Measurements from ENCODE around the gene AAK1.

AAK1 gene

GRCh38 chr2:69495861-69496260, 147.7 kb downstream of the AAK1 start:
- Histone ChIP-seq H3K14ac (ENCODE audit: low read length) (no peak overlapping the region), H3K9ac (ENCODE audit: low read depth, low read length, poor library complexity) (no peak overlapping the region), H3K4me3 (ENCODE audit: low read length in 2 of 2) (no peak overlapping the region), H4K8ac (ENCODE audit: low read depth, low read length) (no peak overlapping the region), H3K4me2 (ENCODE audit: insufficient read depth, low read length, poor library complexity, severe bottlenecking) (no peak overlapping the region), H4K91ac (ENCODE audit: low read depth, low read length, poor library complexity) (no peak overlapping the region), H3K79me1 (ENCODE audit: low read depth, low read length) (no peaks in the 10 kb centered on the region), H3K36me3 (replicated peaks in 1 of 2; ENCODE audit: control insufficient read depth in 2 of 2, insufficient read depth in 2 of 2, low read length in 2 of 2) (peaks cover 0 to 8% of the 10 kb centered on the region in 2 donors), H3K23ac (ENCODE audit: low read depth, low read length, poor library complexity) (no peak overlapping the region), H2AFZ (ENCODE audit: low read length) (no peak overlapping the region), H2BK15ac (ENCODE audit: low read length) (no peak overlapping the region), H3K27ac (replicated peaks; ENCODE audit: low read length) (no peak overlapping the region), H2AK5ac (ENCODE audit: low read depth, low read length) (no peak overlapping the region), H2BK120ac (ENCODE audit: low read depth, low read length) (no peak overlapping the region), H2BK5ac (ENCODE audit: low read length) (no peak overlapping the region), H2BK12ac (ENCODE audit: low read length) (no peak overlapping the region), H3K27me3 (ENCODE audit: control insufficient read depth in 3 of 3, insufficient read depth in 3 of 3, low read depth in 1 of 3, low read length in 3 of 3) (no peaks in the 10 kb centered on the region), H3K18ac (ENCODE audit: low read length) (no peak overlapping the region), H3K4ac (ENCODE audit: low read length) (no peak overlapping the region), H3K9me3 (replicated peaks in 1 of 2; ENCODE audit: control insufficient read depth in 2 of 2, insufficient read depth in 1 of 2, low read depth in 1 of 2, low read length in 2 of 2) (no peaks in the 10 kb centered on the region), H3K4me1 (ENCODE audit: control insufficient read depth in 2 of 2, insufficient read depth in 1 of 2, low read depth in 1 of 2, low read length in 2 of 2) (peaks cover 0 to 13% of the 10 kb centered on the region in 2 donors)
- no peak for DNase-seq (ENCODE audit: low spot score)
- no CpG with 5 or more reads among the region's 3 CpGs for WGBS, 2 donors (ENCODE audit: extremely low coverage in 2 of 2, insufficient read length in 2 of 2, insufficient replicate concordance in 1 of 2)

DNA sequence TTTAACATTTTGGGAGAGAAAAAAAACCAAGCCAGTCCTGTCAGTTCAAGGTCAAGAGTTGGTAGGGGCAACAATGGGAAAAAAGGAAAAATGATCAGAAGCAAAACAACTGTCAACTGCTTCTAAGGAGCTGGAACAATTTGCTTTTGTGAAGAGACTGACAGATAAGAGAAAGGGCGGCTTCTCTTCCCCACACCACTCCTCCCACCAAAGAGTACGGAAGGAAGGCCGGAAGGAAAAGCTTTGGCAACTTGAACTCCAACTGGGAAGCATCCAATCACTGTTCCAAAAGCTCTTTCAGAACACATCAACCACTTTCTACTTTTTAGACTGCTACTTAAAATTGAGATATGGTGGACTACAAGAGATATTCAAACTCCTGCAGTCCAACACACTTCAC, 148.5 kb downstream of the AAK1 start:
- Histone ChIP-seq H3K23ac (ENCODE audit: low read depth, low read length, poor library complexity) (no peak overlapping the region), H2BK15ac (ENCODE audit: low read length) (no peak overlapping the region), H3K4me3 (ENCODE audit: low read length in 2 of 2) (no peak overlapping the region), H3K9ac (ENCODE audit: low read depth, low read length, poor library complexity) (no peak overlapping the region), H2BK120ac (ENCODE audit: low read depth, low read length) (no peak overlapping the region), H3K79me1 (ENCODE audit: low read depth, low read length) (no peaks in the 10 kb centered on the region), H3K27me3 (ENCODE audit: control insufficient read depth in 3 of 3, insufficient read depth in 3 of 3, low read depth in 1 of 3, low read length in 3 of 3) (no peaks in the 10 kb centered on the region), H3K4me1 (ENCODE audit: control insufficient read depth in 2 of 2, insufficient read depth in 1 of 2, low read depth in 1 of 2, low read length in 2 of 2) (peaks cover 0 to 13% of the 10 kb centered on the region in 2 donors), H3K27ac (replicated peaks; ENCODE audit: low read length) (no peak overlapping the region), H2BK5ac (ENCODE audit: low read length) (no peak overlapping the region), H2BK12ac (ENCODE audit: low read length) (no peak overlapping the region), H3K4me2 (ENCODE audit: insufficient read depth, low read length, poor library complexity, severe bottlenecking) (no peak overlapping the region), H3K4ac (ENCODE audit: low read length) (no peak overlapping the region), H4K91ac (ENCODE audit: low read depth, low read length, poor library complexity) (no peak overlapping the region), H3K14ac (ENCODE audit: low read length) (no peak overlapping the region), H4K8ac (ENCODE audit: low read depth, low read length) (no peak overlapping the region), H3K9me3 (replicated peaks in 1 of 2; ENCODE audit: control insufficient read depth in 2 of 2, insufficient read depth in 1 of 2, low read depth in 1 of 2, low read length in 2 of 2) (no peaks in the 10 kb centered on the region), H2AFZ (ENCODE audit: low read length) (no peak overlapping the region), H2AK5ac (ENCODE audit: low read depth, low read length) (no peak overlapping the region), H3K18ac (ENCODE audit: low read length) (no peak overlapping the region), H3K36me3 (replicated peaks in 1 of 2; ENCODE audit: control insufficient read depth in 2 of 2, insufficient read depth in 2 of 2, low read length in 2 of 2) (peaks cover 0 to 8% of the 10 kb centered on the region in 2 donors)
- DNase-seq (ENCODE audit: low spot score) = no peak
- WGBS, 2 donors (ENCODE audit: extremely low coverage in 2 of 2, insufficient read length in 2 of 2, insufficient replicate concordance in 1 of 2) = no CpG with 5 or more reads among the region's 3 CpGs

DNA sequence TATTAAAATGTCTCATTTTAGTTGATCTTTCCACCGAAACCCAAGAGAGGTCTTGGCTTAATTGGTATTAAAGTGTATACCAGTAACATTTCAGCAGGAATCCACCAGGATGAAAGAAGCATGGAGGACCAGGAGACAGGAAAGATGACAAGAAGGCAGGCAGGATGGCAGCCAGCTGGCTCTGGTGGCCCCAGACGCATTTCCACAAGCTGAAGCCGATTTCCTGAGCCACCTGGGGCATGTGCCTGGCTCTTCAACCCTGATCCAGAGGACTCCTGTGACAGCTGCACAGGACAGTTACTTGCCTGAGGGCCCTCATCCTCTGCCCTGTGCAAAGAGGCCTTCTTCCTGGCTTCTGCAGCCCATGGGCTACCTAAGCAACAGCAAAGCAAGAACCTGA, 149.4 kb downstream of the AAK1 start:
- Histone ChIP-seq H3K27ac (replicated peaks; ENCODE audit: low read length) (no peak overlapping the region), H3K4me2 (ENCODE audit: insufficient read depth, low read length, poor library complexity, severe bottlenecking) (no peak overlapping the region), H2AFZ (ENCODE audit: low read length) (no peak overlapping the region), H4K8ac (ENCODE audit: low read depth, low read length) (no peak overlapping the region), H2BK15ac (ENCODE audit: low read length) (no peak overlapping the region), H3K4me1 (ENCODE audit: control insufficient read depth in 2 of 2, insufficient read depth in 1 of 2, low read depth in 1 of 2, low read length in 2 of 2) (peaks cover 0 to 13% of the 10 kb centered on the region in 2 donors), H3K9ac (ENCODE audit: low read depth, low read length, poor library complexity) (no peak overlapping the region), H3K23ac (ENCODE audit: low read depth, low read length, poor library complexity) (no peak overlapping the region), H3K18ac (ENCODE audit: low read length) (no peak overlapping the region), H3K79me1 (ENCODE audit: low read depth, low read length) (no peaks in the 10 kb centered on the region), H2BK12ac (ENCODE audit: low read length) (no peak overlapping the region), H3K9me3 (replicated peaks in 1 of 2; ENCODE audit: control insufficient read depth in 2 of 2, insufficient read depth in 1 of 2, low read depth in 1 of 2, low read length in 2 of 2) (no peaks in the 10 kb centered on the region), H4K91ac (ENCODE audit: low read depth, low read length, poor library complexity) (no peak overlapping the region), H3K4me3 (ENCODE audit: low read length in 2 of 2) (no peak overlapping the region), H3K27me3 (ENCODE audit: control insufficient read depth in 3 of 3, insufficient read depth in 3 of 3, low read depth in 1 of 3, low read length in 3 of 3) (no peaks in the 10 kb centered on the region), H2AK5ac (ENCODE audit: low read depth, low read length) (no peak overlapping the region), H3K4ac (ENCODE audit: low read length) (no peak overlapping the region), H3K14ac (ENCODE audit: low read length) (no peak overlapping the region), H3K36me3 (replicated peaks in 1 of 2; ENCODE audit: control insufficient read depth in 2 of 2, insufficient read depth in 2 of 2, low read length in 2 of 2) (peaks cover 0 to 9% of the 10 kb centered on the region in 2 donors), H2BK5ac (ENCODE audit: low read length) (no peak overlapping the region), H2BK120ac (ENCODE audit: low read depth, low read length) (no peak overlapping the region)
- WGBS, 2 donors (ENCODE audit: extremely low coverage in 2 of 2, insufficient read length in 2 of 2, insufficient replicate concordance in 1 of 2) = no CpG with 5 or more reads among the region's 3 CpGs
- DNase-seq (ENCODE audit: low spot score) = no peak

- H2AFZ ChIP-seq (ENCODE audit: low read length) = no peak overlapping the region
- no peak for DNase-seq (ENCODE audit: low spot score)
- H3K36me3 ChIP-seq (replicated peaks in 1 of 2; ENCODE audit: control insufficient read depth in 2 of 2, insufficient read depth in 2 of 2, low read length in 2 of 2) = peaks cover 0 to 9% of the 10 kb centered on the region in 2 donors
- no peak overlapping the region for H3K23ac ChIP-seq (ENCODE audit: low read depth, low read length, poor library complexity)
- no peak overlapping the region for H3K4me2 ChIP-seq (ENCODE audit: insufficient read depth, low read length, poor library complexity, severe bottlenecking)
- H3K9ac ChIP-seq (ENCODE audit: low read depth, low read length, poor library complexity) = no peak overlapping the region
- H2BK12ac ChIP-seq (ENCODE audit: low read length) = no peak overlapping the region
- H3K14ac ChIP-seq (ENCODE audit: low read length) = no peak overlapping the region
- no peak overlapping the region for H3K27ac ChIP-seq (replicated peaks; ENCODE audit: low read length)
- no peak overlapping the region for H2AK5ac ChIP-seq (ENCODE audit: low read depth, low read length)
- no peak overlapping the region for H3K4ac ChIP-seq (ENCODE audit: low read length)
- no peak overlapping the region for H2BK120ac ChIP-seq (ENCODE audit: low read depth, low read length)
- WGBS, 2 donors (ENCODE audit: extremely low coverage in 2 of 2, insufficient read length in 2 of 2, insufficient replicate concordance in 1 of 2) = no CpG with 5 or more reads among the region's 6 CpGs
- no peak overlapping the region for H4K8ac ChIP-seq (ENCODE audit: low read depth, low read length)
- H2BK15ac ChIP-seq (ENCODE audit: low read length) = no peak overlapping the region
- H3K18ac ChIP-seq (ENCODE audit: low read length) = no peak overlapping the region
- no peak overlapping the region for H3K4me3 ChIP-seq (ENCODE audit: low read length in 2 of 2)
- no peak overlapping the region for H2BK5ac ChIP-seq (ENCODE audit: low read length)
- no peak overlapping the region for H4K91ac ChIP-seq (ENCODE audit: low read depth, low read length, poor library complexity)
- H3K4me1 ChIP-seq (ENCODE audit: control insufficient read depth in 2 of 2, insufficient read depth in 1 of 2, low read depth in 1 of 2, low read length in 2 of 2) = peaks cover 0 to 13% of the 10 kb centered on the region in 2 donors
- H3K27me3 ChIP-seq (ENCODE audit: control insufficient read depth in 3 of 3, insufficient read depth in 3 of 3, low read depth in 1 of 3, low read length in 3 of 3) = no peaks in the 10 kb centered on the region
- no peaks in the 10 kb centered on the region for H3K9me3 ChIP-seq (replicated peaks in 1 of 2; ENCODE audit: control insufficient read depth in 2 of 2, insufficient read depth in 1 of 2, low read depth in 1 of 2, low read length in 2 of 2)
- H3K79me1 ChIP-seq (ENCODE audit: low read depth, low read length) = no peaks in the 10 kb centered on the region
These were observed 150.3 kb downstream of the AAK1 start for GRCh38 chr2:69493268-69493667.

Data from neuronal stem cell (in vitro differentiated cells).